SK-N-MC (cell line): ENCODE measurements around the gene CFD.

Experiments
- DNase-seq: peaks from one replicate; pipeline ENCODE4 v3.0.0-alpha.2; 2011; ENCODE audit warnings: low read depth, low spot score
- H3K27ac ChIP-seq: fragments of 200-600 bp; sonication (generic); 2 replicates; pipeline ENCODE4 v1.5.1; 2016; ENCODE audit warnings: mixed run types
- H3K36me3 ChIP-seq: fragments of 200-600 bp; sonication (generic); 2 replicates; pipeline ENCODE4 v1.6.1; 2017; ENCODE audit warnings: antibody characterized with exemption, low read length, mixed read lengths; ENCODE audit not compliant: insufficient read depth
- H3K4me3 ChIP-seq: fragments of 200-600 bp; sonication (generic); 2 replicates; pipeline ENCODE4 v1.5.1; 2016
- H3K9ac ChIP-seq: fragments of 200-600 bp; sonication (generic); 2 replicates; pipeline ENCODE4 v1.8.0; 2017; ENCODE audit warnings: mixed run types, mixed read lengths; ENCODE audit not compliant: insufficient read length
- H3K9me3 ChIP-seq: fragments of 200-600 bp; sonication (generic); 2 replicates; pipeline ENCODE4 v1.6.1; 2017; ENCODE audit warnings: low read depth, mild to moderate bottlenecking, antibody characterized with exemption, low read length, moderate library complexity, mixed read lengths
- EZH2 ChIP-seq: fragments of 200-600 bp; sonication (generic); IDR thresholded peaks from one replicate; pipeline ENCODE4 v1.6.1; 2017; ENCODE audit warnings: antibody characterized with exemption
- FOXP2 ChIP-seq: optimal IDR thresholded peaks from 2 replicates; pipeline ENCODE3; 2011; ENCODE audit warnings: mild to moderate bottlenecking, moderate library complexity; ENCODE audit not compliant: insufficient read depth; ENCODE audit errors: extremely low read length, control extremely low read depth
- POLR2AphosphoS5 ChIP-seq: IDR thresholded peaks from 2 replicates; pipeline ENCODE4 v1.6.1; 2012; ENCODE audit warnings: mild to moderate bottlenecking, low read depth, low read length, borderline replicate concordance

CFD gene

DNA sequence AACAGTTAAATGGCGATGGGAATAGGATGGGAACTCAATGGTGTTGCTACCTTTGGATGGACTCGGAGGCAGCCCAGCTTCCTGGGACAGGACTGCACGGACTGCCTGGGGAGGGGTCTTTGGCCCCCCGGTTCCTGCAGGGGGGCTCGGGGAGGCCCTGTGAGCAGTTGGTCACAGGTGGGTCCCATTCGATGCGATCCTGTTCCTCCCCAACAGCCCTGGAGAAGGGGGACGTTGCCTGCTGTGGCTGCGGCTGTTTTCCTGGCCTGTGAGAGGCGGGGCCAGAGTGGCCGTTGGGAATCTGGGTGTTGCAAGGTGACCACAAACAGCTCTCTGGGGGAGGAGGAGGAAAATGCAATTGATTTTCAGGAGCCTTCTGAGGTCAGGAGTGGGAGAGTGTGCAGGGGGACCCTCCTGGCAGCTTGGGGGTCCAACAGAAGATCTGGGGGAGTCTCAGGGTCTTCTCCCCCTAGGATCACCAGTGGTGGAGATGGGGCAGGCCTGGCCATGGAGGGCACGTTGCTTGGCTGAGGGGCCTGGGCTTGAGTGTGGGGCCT lies 35.8 kb upstream of the CFD start:
- no peak for TF ChIP-seq POLR2AphosphoS5
- TF ChIP-seq FOXP2, result no peak
- no peak for TF ChIP-seq EZH2
- no peak for DNase-seq
- Histone ChIP-seq H3K36me3 (no peaks in the 10 kb centered on the region), H3K9ac (no peak overlapping the region), H3K4me3 (no peak overlapping the region), H3K9me3 (no peaks in the 10 kb centered on the region), H3K27ac (no peak overlapping the region)

GRCh38 chr19:824885-825284 lies 34.6 kb upstream of the CFD start:
- TF ChIP-seq POLR2AphosphoS5, result no peak
- Histone ChIP-seq H3K9ac (no peak overlapping the region), H3K36me3 (no peaks in the 10 kb centered on the region), H3K4me3 (no peak overlapping the region), H3K9me3 (no peaks in the 10 kb centered on the region), H3K27ac (no peak overlapping the region)
- no peak for DNase-seq

DNA sequence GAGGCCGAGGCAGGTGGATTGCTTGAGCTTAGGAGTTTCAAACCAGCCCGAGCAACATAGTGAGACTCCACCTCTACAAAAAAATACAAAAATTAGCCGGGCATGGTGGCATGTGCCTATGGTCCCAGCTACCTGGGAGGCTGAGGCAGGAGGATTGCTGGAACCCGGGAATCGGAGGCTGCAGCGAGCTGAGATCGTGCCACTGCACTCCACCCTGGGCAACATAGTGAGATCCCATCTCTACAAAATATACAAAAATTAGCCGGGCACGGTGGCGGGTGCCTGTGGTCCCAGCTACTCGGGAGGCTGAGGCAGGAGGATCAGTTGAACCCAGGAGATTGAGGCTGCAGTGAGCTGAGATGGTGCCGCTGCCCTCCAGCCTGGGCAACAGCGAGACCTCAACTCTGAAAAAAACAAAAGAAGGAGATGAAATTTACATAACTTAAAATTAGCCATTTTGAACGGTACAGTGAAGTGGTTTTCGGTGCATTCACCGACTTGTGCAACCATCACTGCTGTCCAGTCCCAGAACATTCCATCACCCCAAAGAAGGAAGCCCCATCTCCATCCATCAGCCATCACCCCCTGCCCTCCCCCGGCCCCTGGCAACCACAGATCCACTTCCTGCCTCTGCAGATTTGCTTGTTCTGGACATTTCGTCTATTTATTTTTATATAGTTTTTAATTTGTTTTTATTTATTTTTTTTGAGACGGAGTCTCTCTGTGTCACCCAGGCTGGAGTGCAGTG lies 33.4 kb upstream of the CFD start:
- H3K9ac ChIP-seq, result no peak overlapping the region
- H3K9me3 ChIP-seq, result no peaks in the 10 kb centered on the region
- no peaks in the 10 kb centered on the region for H3K36me3 ChIP-seq
- H3K4me3 ChIP-seq, result no peak overlapping the region
- no peak overlapping the region for H3K27ac ChIP-seq
- TF ChIP-seq FOXP2 (no peak), POLR2AphosphoS5 (no peak), EZH2 (no peak)
- DNase-seq, result no peak

DNA sequence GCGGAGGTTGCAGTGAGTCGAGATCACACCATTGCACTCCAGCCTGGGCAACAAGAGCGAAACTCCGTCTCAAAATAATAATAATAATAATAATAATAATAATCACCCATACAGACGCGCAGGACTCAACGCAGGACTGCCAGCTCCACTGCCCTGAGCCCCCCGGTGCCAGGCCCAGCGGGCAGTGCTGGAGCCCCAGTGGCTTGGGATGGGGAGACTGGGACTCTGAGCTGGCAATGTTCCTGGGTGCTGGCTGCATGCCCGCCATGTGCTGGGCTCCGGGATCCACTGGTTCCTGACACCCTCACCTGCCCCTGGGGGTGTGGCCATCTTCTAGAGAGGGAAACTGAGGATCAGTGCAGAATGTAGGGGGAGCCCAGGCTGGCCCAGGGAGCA lies 32.2 kb upstream of the CFD start:
- no peaks in the 10 kb centered on the region for H3K9me3 ChIP-seq
- no peaks in the 10 kb centered on the region for H3K36me3 ChIP-seq
- H3K9ac ChIP-seq, result no peak overlapping the region
- H3K27ac ChIP-seq, result no peak overlapping the region
- DNase-seq, result no peak
- no peak for TF ChIP-seq FOXP2
- no peak for TF ChIP-seq POLR2AphosphoS5
- no peak for TF ChIP-seq EZH2
- H3K4me3 ChIP-seq, result no peak overlapping the region

GRCh38 chr19:827710-828321 lies 31.6 kb upstream of the CFD start, which contains the start of gene AZU1:
AZU1 (plus strand) TSS chr19:827837; CDS start chr19:827847, 10 bp downstream.
- Histone ChIP-seq H3K9ac (no peak within 1 kb of the TSS), H3K36me3 (no peaks in the 10 kb centered on the region), H3K9me3 (no peaks in the 10 kb centered on the region), H3K4me3 (no peak within 1 kb of the TSS), H3K27ac (no peak within 1 kb of the TSS)
- DNase-seq, result no peak
- TF ChIP-seq POLR2AphosphoS5, result no peak
- no peak for TF ChIP-seq FOXP2
- TF ChIP-seq EZH2, result no peak

GRCh38 chr19:829129-829758 lies 30.2 kb upstream of the CFD start:
- Histone ChIP-seq H3K4me3 (no peak overlapping the region), H3K27ac (no peak overlapping the region), H3K9me3 (no peaks in the 10 kb centered on the region), H3K9ac (no peak overlapping the region), H3K36me3 (no peaks in the 10 kb centered on the region)
- no peak for DNase-seq
- TF ChIP-seq POLR2AphosphoS5 (no peak), FOXP2 (no peak), EZH2 (no peak)

GRCh38 chr19:831407-832369 lies 27.8 kb upstream of the CFD start:
- no peaks in the 10 kb centered on the region for H3K36me3 ChIP-seq
- DNase-seq, result no peak
- H3K9me3 ChIP-seq, result no peaks in the 10 kb centered on the region
- H3K27ac ChIP-seq, result no peak overlapping the region
- no peak overlapping the region for H3K9ac ChIP-seq
- TF ChIP-seq POLR2AphosphoS5 (no peak), FOXP2 (no peak), EZH2 (no peak)
- no peak overlapping the region for H3K4me3 ChIP-seq

DNA sequence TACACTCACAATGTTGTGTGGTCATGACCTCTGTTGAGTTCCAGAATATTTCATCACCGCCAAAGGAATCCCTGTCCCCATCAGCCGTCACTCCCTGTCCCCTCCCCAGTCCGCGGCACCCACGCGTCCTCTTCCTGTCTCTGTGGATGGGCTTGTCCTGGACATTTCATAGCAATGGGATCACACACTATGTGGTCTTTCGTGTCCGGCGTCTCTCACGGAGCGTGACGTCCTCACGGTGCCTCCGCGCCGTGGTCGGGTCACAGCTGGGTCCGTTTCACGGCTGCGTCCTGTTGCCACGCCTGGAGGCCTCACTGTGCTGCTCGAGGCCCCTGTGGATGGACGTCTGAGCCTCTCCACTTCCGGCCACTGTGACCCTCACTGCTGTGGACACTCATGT lies 25.2 kb upstream of the CFD start:
- Histone ChIP-seq H3K9ac (no peak overlapping the region), H3K9me3 (no peaks in the 10 kb centered on the region), H3K4me3 (no peak overlapping the region), H3K36me3 (no peaks in the 10 kb centered on the region), H3K27ac (no peak overlapping the region)
- no peak for DNase-seq
- TF ChIP-seq FOXP2, result no peak
- TF ChIP-seq POLR2AphosphoS5, result no peak
- TF ChIP-seq EZH2, result no peak
